IMR-90 (cell line): ENCODE data around the gene DDX24.

Experiments used
- CEBPB ChIP-seq: IDR thresholded peaks from 2 replicates; pipeline ENCODE4 v1.6.1; 2012; ENCODE audit warnings: low read depth, low read length, improper control_type of control experiment
- MAZ ChIP-seq: IDR thresholded peaks from 2 replicates; pipeline ENCODE4 v1.6.1; 2012; ENCODE audit warnings: low read depth, mild to moderate bottlenecking, low read length, improper control_type of control experiment, moderate library complexity, borderline replicate concordance
- POLR2A ChIP-seq: IDR thresholded peaks from 2 replicates; pipeline ENCODE4 v1.6.1; 2012; ENCODE audit warnings: mild to moderate bottlenecking, low read depth, low read length
- RAD21 ChIP-seq: IDR thresholded peaks from 2 replicates; pipeline ENCODE4 v1.6.1; 2012; ENCODE audit warnings: low read length, improper control_type of control experiment
- RFX5 ChIP-seq: IDR thresholded peaks from 2 replicates; pipeline ENCODE4 v1.8.0; 2012; ENCODE audit warnings: low read depth, mild to moderate bottlenecking, low read length, moderate library complexity
- TF ChIP-seq, protein P1 (sequence below): fragments of 150-350 bp; IDR thresholded peaks from 2 replicates; pipeline ENCODE4 v1.6.1; 2017; ENCODE audit warnings: mild to moderate bottlenecking, antibody characterized with exemption, low read length, low read depth
- TF ChIP-seq, protein P2 (sequence below): conservative IDR thresholded peaks from 2 replicates; pipeline ENCODE4 v1.5.1; 2012; ENCODE audit warnings: mild to moderate bottlenecking, low read depth, low read length, improper control_type of control experiment

DNA sequence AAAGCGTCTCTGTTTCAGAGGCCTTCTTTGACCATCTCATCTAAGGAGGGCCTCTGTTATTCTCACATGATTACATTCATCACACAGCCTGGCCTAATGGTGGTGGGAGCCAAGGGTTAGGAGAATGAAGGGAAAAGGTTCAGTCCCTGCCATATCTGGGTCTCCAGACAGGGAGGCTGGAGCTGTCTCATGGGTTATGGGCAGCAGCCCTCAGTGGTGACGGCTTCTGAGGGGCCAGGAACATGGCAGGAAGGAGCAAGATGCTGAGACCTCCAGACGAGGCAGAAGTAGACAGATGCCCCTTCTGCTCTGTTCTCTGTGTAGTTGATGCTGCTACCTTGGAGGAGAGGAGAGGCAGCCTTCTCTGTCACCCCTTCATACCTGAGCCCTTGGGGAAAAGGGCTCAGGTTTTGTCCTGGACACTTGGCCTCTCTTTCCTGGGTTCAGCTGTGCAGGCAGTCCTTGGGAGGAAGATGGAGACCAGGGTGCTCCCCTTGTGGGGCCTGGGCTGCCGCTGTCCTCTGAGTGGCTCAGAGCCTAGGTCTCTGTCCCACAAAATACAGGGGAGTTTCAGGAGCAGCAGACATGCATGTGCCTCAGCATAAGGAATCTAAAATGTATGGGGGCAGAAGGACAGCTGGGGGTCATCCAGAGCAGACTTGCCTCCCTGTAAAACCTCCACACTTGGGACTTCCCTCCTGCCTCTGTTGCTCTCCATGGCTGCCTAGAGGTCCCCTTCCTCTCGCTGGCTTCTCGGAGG, 44.8 kb upstream of the DDX24 start:
- TF ChIP-seq, protein P1, sequence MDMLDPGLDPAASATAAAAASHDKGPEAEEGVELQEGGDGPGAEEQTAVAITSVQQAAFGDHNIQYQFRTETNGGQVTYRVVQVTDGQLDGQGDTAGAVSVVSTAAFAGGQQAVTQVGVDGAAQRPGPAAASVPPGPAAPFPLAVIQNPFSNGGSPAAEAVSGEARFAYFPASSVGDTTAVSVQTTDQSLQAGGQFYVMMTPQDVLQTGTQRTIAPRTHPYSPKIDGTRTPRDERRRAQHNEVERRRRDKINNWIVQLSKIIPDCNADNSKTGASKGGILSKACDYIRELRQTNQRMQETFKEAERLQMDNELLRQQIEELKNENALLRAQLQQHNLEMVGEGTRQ, result no peak
- TF ChIP-seq, protein P2, sequence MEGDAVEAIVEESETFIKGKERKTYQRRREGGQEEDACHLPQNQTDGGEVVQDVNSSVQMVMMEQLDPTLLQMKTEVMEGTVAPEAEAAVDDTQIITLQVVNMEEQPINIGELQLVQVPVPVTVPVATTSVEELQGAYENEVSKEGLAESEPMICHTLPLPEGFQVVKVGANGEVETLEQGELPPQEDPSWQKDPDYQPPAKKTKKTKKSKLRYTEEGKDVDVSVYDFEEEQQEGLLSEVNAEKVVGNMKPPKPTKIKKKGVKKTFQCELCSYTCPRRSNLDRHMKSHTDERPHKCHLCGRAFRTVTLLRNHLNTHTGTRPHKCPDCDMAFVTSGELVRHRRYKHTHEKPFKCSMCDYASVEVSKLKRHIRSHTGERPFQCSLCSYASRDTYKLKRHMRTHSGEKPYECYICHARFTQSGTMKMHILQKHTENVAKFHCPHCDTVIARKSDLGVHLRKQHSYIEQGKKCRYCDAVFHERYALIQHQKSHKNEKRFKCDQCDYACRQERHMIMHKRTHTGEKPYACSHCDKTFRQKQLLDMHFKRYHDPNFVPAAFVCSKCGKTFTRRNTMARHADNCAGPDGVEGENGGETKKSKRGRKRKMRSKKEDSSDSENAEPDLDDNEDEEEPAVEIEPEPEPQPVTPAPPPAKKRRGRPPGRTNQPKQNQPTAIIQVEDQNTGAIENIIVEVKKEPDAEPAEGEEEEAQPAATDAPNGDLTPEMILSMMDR, result no peak
- TF ChIP-seq RAD21, result no peak
- no peak for TF ChIP-seq POLR2A
- no peak for TF ChIP-seq RFX5
- TF ChIP-seq MAZ, result no peak
- no peak for TF ChIP-seq CEBPB
